ENCODE measurements around the gene STRADB. TPM values are rescaled to one million over a fixed set of nuclear protein-coding genes. Genes with fewer than 3 reads are reported as not detected.

Gene STRADB
- total RNA-seq, 1 donor from 2014 or later, result 41.5 TPM

DNA sequence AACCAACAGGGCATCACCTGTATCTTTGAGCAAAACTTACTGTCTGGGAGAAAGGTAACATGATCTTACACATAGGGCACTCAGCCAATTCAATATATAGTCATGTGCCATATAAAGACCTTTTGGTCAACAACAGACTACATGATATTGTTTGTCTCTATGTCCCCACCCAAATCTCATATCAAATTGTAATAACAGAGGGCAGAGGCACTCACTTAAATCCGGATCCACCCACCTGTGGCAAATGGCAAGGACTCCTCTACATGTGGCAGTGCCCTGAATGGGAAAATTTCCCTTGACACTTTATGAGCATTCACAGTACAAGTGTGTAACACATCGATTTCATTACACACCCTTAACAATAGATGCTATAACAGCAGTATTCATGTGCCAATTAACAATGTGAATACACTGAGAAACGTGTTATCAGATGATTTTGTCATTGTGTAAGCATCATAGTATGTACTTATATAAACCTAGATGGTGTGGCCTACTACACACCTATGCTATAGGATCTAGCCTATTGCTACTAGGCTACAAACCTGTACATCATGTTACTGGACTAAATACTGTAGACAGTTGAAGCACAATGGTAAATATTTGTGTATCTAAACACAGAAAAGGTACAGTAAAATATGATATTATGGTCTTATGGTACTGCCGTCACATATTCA, 64.2 kb downstream of the STRADB start:
- no peak for DNase-seq (ENCODE audit: low spot score)
- intact Hi-C loops (cut with DNase I), result no loop called here

GRCh38 chr2:201517094-201517493, 65.6 kb downstream of the STRADB start:
- intact Hi-C loops (cut with DNase I), result no loop called here
- DNase-seq (ENCODE audit: low spot score), result no peak

- intact Hi-C loops (cut with DNase I), result no loop called here
Measured at GRCh38 chr2:201520201-201520600, 68.7 kb downstream of the STRADB start.

GRCh38 chr2:201522965-201523364, 71.4 kb downstream of the STRADB start:
- intact Hi-C loops (cut with DNase I), result no loop called here
- no peak for DNase-seq (ENCODE audit: low spot score)

More at GRCh38 chr2:201520201-201520600, 68.7 kb downstream of the STRADB start:
- no peak for DNase-seq (ENCODE audit: low spot score)

DNA sequence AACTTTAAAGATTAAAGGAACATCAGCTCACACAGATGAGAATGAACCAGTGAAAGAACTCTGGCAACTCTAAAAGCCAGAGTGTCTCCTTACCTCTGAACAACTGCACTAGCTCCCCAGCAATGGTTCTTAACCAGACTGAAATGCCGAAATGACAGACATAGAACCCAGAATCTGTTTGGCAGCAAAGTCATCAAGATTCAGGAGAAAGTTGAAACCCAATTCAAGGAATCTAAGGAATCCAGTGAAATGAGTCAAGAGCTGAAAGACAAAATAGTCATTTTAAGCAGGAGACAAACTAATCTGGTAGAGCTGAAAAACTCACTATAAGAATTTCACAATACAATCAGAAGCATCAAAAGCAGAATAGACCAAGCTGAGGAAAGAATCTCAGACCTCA, 72.0 kb downstream of the STRADB start:
- intact Hi-C loops (cut with DNase I), result no loop called here
- DNase-seq (ENCODE audit: low spot score), result no peak

Other genes with a start within 250 kb of the STRADB start
- 4.5 TPM for gene CASP8, start 191.2 kb upstream of the STRADB start, total RNA-seq
- 12.0 TPM for gene FLACC1, start 94.4 kb upstream of the STRADB start, total RNA-seq
- gene TRAK2, start 282 bp upstream of the STRADB start, total RNA-seq, result 259 TPM
- 17.0 TPM for gene TMEM237, start 191.8 kb downstream of the STRADB start, total RNA-seq
- not detected for gene MPP4, start 246.9 kb downstream of the STRADB start, total RNA-seq